Measurements from ENCODE around the gene RIMS4.

DNA sequence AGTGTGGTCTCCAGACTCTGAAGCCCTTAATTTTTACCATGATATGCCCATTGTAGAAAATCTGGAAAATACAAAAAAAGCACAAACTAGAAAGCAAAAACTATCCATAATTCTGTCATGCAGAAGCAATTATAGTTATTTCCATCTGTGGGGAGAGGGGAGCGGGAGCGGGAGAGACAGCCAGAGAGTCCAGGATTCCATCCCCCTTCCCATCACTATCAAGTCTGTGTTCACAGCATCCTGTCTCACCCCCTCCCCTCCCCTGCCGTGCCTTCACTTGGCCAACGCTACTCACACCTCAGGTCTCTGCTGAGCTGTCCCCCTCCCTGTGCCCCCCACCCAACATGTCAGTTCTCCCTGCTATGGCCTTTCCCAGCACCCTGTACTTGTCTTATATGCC lies 14.5 kb downstream of the RIMS4 start:
- no peak for TF ChIP-seq EZH2 (IDR thresholded peaks at IDR 0.05; ENCODE audit: borderline replicate concordance, low read length)
- TF ChIP-seq, protein P1, sequence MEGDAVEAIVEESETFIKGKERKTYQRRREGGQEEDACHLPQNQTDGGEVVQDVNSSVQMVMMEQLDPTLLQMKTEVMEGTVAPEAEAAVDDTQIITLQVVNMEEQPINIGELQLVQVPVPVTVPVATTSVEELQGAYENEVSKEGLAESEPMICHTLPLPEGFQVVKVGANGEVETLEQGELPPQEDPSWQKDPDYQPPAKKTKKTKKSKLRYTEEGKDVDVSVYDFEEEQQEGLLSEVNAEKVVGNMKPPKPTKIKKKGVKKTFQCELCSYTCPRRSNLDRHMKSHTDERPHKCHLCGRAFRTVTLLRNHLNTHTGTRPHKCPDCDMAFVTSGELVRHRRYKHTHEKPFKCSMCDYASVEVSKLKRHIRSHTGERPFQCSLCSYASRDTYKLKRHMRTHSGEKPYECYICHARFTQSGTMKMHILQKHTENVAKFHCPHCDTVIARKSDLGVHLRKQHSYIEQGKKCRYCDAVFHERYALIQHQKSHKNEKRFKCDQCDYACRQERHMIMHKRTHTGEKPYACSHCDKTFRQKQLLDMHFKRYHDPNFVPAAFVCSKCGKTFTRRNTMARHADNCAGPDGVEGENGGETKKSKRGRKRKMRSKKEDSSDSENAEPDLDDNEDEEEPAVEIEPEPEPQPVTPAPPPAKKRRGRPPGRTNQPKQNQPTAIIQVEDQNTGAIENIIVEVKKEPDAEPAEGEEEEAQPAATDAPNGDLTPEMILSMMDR (conservative IDR thresholded peaks at IDR 0.05 in 1 of 2, IDR thresholded peaks at IDR 0.05 in 1 of 2; ENCODE audit: extremely low read depth in 1 of 2, insufficient read depth in 1 of 2, low read depth in 1 of 2, low read length in 2 of 2) = no peak

All from mammary epithelial cell (primary cell).